PFSK-1 (cell line): ENCODE results near the gene RPS6KA4.

Experiments used
- FOXP2 ChIP-seq: optimal IDR thresholded peaks from 2 replicates; pipeline ENCODE3; 2011; ENCODE audit warnings: borderline replicate concordance, control low read depth, inconsistent platforms; ENCODE audit not compliant: insufficient read depth; ENCODE audit errors: extremely low read length, extremely low read depth
- POLR2AphosphoS5 ChIP-seq: IDR thresholded peaks from 2 replicates; pipeline ENCODE4 v1.6.1; 2012; ENCODE audit warnings: low read depth, mild to moderate bottlenecking, control low read depth, low read length, moderate library complexity
- SIN3A ChIP-seq: IDR thresholded peaks from 2 replicates; pipeline ENCODE4 v1.6.1; 2012; ENCODE audit warnings: mild to moderate bottlenecking, low read length, moderate library complexity, borderline replicate concordance; ENCODE audit not compliant: insufficient read depth
- TAF1 ChIP-seq: IDR thresholded peaks from 2 replicates; pipeline ENCODE4 v1.6.1; 2012; ENCODE audit warnings: low read length, control low read depth, borderline replicate concordance; ENCODE audit not compliant: insufficient read depth
- TF ChIP-seq, protein P1 (sequence below), 2 experiments: IDR thresholded peaks; 2 replicates each; pipeline versions ENCODE4 v1.6.1 to v1.8.0; 2011 to 2012; ENCODE audit warnings: low read depth in 2 of 2, low read length in 2 of 2, control low read depth in 1 of 2, inconsistent platforms in 1 of 2, mild to moderate bottlenecking in 1 of 2, moderate library complexity in 1 of 2; ENCODE audit not compliant: insufficient read depth in 1 of 2

The RPS6KA4 gene

GRCh38 chr11:64318766-64319761, 39.9 kb upstream of the RPS6KA4 start:
- TF ChIP-seq POLR2AphosphoS5 (no peak), SIN3A (no peak), FOXP2 (no peak), TAF1 (no peak)
- TF ChIP-seq, protein P1, sequence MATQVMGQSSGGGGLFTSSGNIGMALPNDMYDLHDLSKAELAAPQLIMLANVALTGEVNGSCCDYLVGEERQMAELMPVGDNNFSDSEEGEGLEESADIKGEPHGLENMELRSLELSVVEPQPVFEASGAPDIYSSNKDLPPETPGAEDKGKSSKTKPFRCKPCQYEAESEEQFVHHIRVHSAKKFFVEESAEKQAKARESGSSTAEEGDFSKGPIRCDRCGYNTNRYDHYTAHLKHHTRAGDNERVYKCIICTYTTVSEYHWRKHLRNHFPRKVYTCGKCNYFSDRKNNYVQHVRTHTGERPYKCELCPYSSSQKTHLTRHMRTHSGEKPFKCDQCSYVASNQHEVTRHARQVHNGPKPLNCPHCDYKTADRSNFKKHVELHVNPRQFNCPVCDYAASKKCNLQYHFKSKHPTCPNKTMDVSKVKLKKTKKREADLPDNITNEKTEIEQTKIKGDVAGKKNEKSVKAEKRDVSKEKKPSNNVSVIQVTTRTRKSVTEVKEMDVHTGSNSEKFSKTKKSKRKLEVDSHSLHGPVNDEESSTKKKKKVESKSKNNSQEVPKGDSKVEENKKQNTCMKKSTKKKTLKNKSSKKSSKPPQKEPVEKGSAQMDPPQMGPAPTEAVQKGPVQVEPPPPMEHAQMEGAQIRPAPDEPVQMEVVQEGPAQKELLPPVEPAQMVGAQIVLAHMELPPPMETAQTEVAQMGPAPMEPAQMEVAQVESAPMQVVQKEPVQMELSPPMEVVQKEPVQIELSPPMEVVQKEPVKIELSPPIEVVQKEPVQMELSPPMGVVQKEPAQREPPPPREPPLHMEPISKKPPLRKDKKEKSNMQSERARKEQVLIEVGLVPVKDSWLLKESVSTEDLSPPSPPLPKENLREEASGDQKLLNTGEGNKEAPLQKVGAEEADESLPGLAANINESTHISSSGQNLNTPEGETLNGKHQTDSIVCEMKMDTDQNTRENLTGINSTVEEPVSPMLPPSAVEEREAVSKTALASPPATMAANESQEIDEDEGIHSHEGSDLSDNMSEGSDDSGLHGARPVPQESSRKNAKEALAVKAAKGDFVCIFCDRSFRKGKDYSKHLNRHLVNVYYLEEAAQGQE (IDR thresholded peaks at IDR 0.05; ENCODE audit: insufficient read depth in 1 of 2, low read depth in 2 of 2, low read length in 2 of 2), result no peak

DNA sequence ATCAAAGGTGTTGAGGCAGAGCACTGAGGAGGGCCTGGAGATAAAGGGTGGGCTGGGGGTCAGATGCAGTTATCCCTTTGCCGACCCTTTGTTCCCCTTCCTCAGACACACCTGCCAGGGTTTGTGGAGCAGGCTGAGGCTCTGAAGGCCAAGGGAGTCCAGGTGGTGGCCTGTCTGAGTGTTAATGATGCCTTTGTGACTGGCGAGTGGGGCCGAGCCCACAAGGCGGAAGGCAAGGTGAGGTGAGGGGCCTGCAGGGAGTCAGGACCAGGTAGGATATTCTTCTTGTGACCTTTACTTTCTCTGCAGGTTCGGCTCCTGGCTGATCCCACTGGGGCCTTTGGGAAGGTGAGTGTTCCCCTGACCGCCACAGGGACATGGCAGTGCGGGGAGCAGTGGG, 38.4 kb upstream of the RPS6KA4 start:
- TF ChIP-seq POLR2AphosphoS5 (no peak), TAF1 (no peak), FOXP2 (no peak), SIN3A (no peak)
- TF ChIP-seq, protein P1 (IDR thresholded peaks at IDR 0.05; ENCODE audit: insufficient read depth in 1 of 2, low read depth in 2 of 2, low read length in 2 of 2), result no peak

- no peak for TF ChIP-seq TAF1
- no peak for TF ChIP-seq SIN3A
- TF ChIP-seq POLR2AphosphoS5, result no peak
- no peak for TF ChIP-seq FOXP2
- TF ChIP-seq, protein P1 (IDR thresholded peaks at IDR 0.05; ENCODE audit: insufficient read depth in 1 of 2, low read depth in 2 of 2, low read length in 2 of 2), result no peak
Measured at GRCh38 chr11:64321026-64321425, 37.9 kb upstream of the RPS6KA4 start.

DNA sequence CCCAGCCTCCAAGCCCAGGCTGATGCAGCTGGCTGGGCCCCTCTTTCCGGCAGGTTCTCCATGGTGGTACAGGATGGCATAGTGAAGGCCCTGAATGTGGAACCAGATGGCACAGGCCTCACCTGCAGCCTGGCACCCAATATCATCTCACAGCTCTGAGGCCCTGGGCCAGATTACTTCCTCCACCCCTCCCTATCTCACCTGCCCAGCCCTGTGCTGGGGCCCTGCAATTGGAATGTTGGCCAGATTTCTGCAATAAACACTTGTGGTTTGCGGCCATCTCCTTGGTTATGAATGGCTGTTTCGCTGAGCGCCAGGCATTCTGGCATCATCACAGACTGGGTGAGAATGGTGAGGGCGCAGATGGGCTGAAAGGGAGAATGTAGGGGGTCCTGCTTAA, 37.4 kb upstream of the RPS6KA4 start:
- TF ChIP-seq POLR2AphosphoS5 (no peak), FOXP2 (no peak), SIN3A (no peak), TAF1 (no peak)
- TF ChIP-seq, protein P1 (IDR thresholded peaks at IDR 0.05; ENCODE audit: insufficient read depth in 1 of 2, low read depth in 2 of 2, low read length in 2 of 2), result no peak
